Measurements from ENCODE around the gene FOXC2.
"Not testable (repeated sequence)": the region's sequence is repeated elsewhere in the genome, so short reads cannot be mapped to it uniquely, and the experiment has no call there.

FOXC2 gene

GRCh38 chr16:86587955-86588354 is 21.3 kb downstream of the FOXC2 start:
- DNase-seq (ENCODE audit: low spot score), result not testable (repeated sequence)

GRCh38 chr16:86590501-86591144 is 24.0 kb downstream of the FOXC2 start:
- DNase-seq (ENCODE audit: low spot score), result no peak

- DNase-seq (ENCODE audit: low spot score), result no peak
These were observed 24.6 kb downstream of the FOXC2 start for GRCh38 chr16:86591270-86591669.

- no peak for DNase-seq (ENCODE audit: low spot score)
These were observed 27.4 kb downstream of the FOXC2 start for GRCh38 chr16:86593913-86594620.

GRCh38 chr16:86594721-86595120 is 28.1 kb downstream of the FOXC2 start:
- DNase-seq (ENCODE audit: low spot score), result no peak

GRCh38 chr16:86595983-86596605 is 29.5 kb downstream of the FOXC2 start:
- no peak for DNase-seq (ENCODE audit: low spot score)

GRCh38 chr16:86597126-86597879 is 30.7 kb downstream of the FOXC2 start:
- no peak for DNase-seq (ENCODE audit: low spot score)

GRCh38 chr16:86597880-86598606 is 31.4 kb downstream of the FOXC2 start:
- DNase-seq (ENCODE audit: low spot score), result no peak

GRCh38 chr16:86598607-86599565 is 32.3 kb downstream of the FOXC2 start:
- DNase-seq (ENCODE audit: low spot score), result no peak

GRCh38 chr16:86601356-86601755 is 34.7 kb downstream of the FOXC2 start:
- DNase-seq (ENCODE audit: low spot score), result no peak

- no peak for DNase-seq (ENCODE audit: low spot score)
These were observed 35.9 kb downstream of the FOXC2 start for GRCh38 chr16:86602521-86602920.

- no peak for DNase-seq (ENCODE audit: low spot score)
These were observed 38.0 kb downstream of the FOXC2 start for GRCh38 chr16:86604436-86605193.

- DNase-seq (ENCODE audit: low spot score), result no peak
These were observed 39.3 kb downstream of the FOXC2 start for GRCh38 chr16:86605950-86606349.

- DNase-seq (ENCODE audit: low spot score), result no peak
These were observed 41.7 kb downstream of the FOXC2 start for GRCh38 chr16:86608301-86608747.

- DNase-seq (ENCODE audit: low spot score), result no peak
These were observed 42.5 kb downstream of the FOXC2 start for GRCh38 chr16:86609115-86609514.

GRCh38 chr16:86609661-86610060 is 43.0 kb downstream of the FOXC2 start:
- no peak for DNase-seq (ENCODE audit: low spot score)

GRCh38 chr16:86610779-86611524 is 44.3 kb downstream of the FOXC2 start:
- DNase-seq (ENCODE audit: low spot score), result no peak

- DNase-seq (ENCODE audit: low spot score), result no peak
These were observed 44.9 kb downstream of the FOXC2 start for GRCh38 chr16:86611525-86611855.

GRCh38 chr16:86611941-86612340 is 45.3 kb downstream of the FOXC2 start:
- DNase-seq (ENCODE audit: low spot score), result no peak

Data from pons (tissue), 1 donor.